HEK293 (cell line): ENCODE results near the gene PGAP6.

Experiments used
- YY1 ChIP-seq: fragments of 450-650 bp; formaldehyde crosslinking; IDR thresholded peaks from 2 replicates; pipeline ENCODE4 v1.5.1; 2018; ENCODE audit warnings: missing biosample characterization, missing genetic modification characterization
- ZBTB8A ChIP-seq: fragments of 450-650 bp; formaldehyde crosslinking; IDR thresholded peaks from 2 replicates; pipeline ENCODE4 v1.5.1; 2016; ENCODE audit warnings: missing biosample characterization, missing genetic modification characterization
- ZNF239 ChIP-seq: fragments of 450-650 bp; formaldehyde crosslinking; IDR thresholded peaks from 2 replicates; pipeline ENCODE4 v1.5.1; 2016; ENCODE audit warnings: missing biosample characterization, missing genetic modification characterization
- ZNF548 ChIP-seq: fragments of 450-650 bp; formaldehyde crosslinking; IDR thresholded peaks from 2 replicates; pipeline ENCODE4 v1.5.1; 2016; ENCODE audit warnings: missing biosample characterization, missing genetic modification characterization
- ZNF677 ChIP-seq: fragments of 450-650 bp; IDR thresholded peaks from 2 replicates; pipeline ENCODE4 v1.5.0; 2018; ENCODE audit warnings: missing biosample characterization, mild to moderate bottlenecking, missing genetic modification characterization, moderate library complexity
- ZNF830 ChIP-seq: fragments of 450-650 bp; IDR thresholded peaks from 2 replicates; pipeline ENCODE4 v1.5.0; 2018; ENCODE audit warnings: missing biosample characterization, missing genetic modification characterization, low read depth, mild to moderate bottlenecking, moderate library complexity
- TF ChIP-seq, protein P1 (sequence below): fragments of 450-650 bp; formaldehyde crosslinking; IDR thresholded peaks from 2 replicates; pipeline ENCODE4 v1.5.1; 2016; ENCODE audit warnings: missing biosample characterization, missing genetic modification characterization
- TF ChIP-seq, protein P2 (sequence below): fragments of 450-650 bp; formaldehyde crosslinking; IDR thresholded peaks from 2 replicates; pipeline ENCODE4 v1.5.1; 2016; ENCODE audit warnings: missing biosample characterization, missing genetic modification characterization
- TF ChIP-seq, protein P3 (sequence below): fragments of 450-650 bp; formaldehyde crosslinking; IDR thresholded peaks from 2 replicates; pipeline ENCODE4 v1.5.1; 2017; ENCODE audit warnings: missing biosample characterization, missing genetic modification characterization

DNA sequence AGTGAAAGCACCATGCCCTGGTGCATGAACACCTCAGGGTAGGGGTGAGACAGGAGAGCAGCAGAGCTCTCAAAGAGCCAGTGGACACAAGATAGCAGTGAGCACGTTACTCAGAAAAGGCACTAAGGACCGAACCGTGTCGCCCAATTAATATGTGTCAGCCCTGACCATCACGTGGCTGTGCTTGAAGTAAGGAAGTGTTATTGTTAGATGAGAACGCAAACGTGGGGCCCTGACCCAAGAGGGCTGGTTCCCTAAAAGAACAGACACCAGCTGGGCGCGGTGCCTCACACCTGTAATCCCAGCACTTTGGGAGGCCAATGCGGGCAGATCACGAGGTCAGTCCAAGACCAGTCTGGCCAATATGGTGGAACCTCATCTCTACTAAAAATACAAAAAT lies 45.5 kb downstream of the PGAP6 start:
- TF ChIP-seq, protein P1, sequence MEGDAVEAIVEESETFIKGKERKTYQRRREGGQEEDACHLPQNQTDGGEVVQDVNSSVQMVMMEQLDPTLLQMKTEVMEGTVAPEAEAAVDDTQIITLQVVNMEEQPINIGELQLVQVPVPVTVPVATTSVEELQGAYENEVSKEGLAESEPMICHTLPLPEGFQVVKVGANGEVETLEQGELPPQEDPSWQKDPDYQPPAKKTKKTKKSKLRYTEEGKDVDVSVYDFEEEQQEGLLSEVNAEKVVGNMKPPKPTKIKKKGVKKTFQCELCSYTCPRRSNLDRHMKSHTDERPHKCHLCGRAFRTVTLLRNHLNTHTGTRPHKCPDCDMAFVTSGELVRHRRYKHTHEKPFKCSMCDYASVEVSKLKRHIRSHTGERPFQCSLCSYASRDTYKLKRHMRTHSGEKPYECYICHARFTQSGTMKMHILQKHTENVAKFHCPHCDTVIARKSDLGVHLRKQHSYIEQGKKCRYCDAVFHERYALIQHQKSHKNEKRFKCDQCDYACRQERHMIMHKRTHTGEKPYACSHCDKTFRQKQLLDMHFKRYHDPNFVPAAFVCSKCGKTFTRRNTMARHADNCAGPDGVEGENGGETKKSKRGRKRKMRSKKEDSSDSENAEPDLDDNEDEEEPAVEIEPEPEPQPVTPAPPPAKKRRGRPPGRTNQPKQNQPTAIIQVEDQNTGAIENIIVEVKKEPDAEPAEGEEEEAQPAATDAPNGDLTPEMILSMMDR (tag by site-specific recombination), result no peak
- TF ChIP-seq ZBTB8A (tag by site-specific recombination), result no peak
- TF ChIP-seq, protein P2, sequence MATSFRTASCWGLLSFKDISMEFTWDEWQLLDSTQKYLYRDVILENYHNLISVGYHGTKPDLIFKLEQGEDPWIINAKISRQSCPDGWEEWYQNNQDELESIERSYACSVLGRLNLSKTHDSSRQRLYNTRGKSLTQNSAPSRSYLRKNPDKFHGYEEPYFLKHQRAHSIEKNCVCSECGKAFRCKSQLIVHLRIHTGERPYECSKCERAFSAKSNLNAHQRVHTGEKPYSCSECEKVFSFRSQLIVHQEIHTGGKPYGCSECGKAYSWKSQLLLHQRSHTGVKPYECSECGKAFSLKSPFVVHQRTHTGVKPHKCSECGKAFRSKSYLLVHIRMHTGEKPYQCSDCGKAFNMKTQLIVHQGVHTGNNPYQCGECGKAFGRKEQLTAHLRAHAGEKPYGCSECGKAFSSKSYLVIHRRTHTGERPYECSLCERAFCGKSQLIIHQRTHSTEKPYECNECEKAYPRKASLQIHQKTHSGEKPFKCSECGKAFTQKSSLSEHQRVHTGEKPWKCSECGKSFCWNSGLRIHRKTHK (tag by site-specific recombination), result no peak
- TF ChIP-seq, protein P3, sequence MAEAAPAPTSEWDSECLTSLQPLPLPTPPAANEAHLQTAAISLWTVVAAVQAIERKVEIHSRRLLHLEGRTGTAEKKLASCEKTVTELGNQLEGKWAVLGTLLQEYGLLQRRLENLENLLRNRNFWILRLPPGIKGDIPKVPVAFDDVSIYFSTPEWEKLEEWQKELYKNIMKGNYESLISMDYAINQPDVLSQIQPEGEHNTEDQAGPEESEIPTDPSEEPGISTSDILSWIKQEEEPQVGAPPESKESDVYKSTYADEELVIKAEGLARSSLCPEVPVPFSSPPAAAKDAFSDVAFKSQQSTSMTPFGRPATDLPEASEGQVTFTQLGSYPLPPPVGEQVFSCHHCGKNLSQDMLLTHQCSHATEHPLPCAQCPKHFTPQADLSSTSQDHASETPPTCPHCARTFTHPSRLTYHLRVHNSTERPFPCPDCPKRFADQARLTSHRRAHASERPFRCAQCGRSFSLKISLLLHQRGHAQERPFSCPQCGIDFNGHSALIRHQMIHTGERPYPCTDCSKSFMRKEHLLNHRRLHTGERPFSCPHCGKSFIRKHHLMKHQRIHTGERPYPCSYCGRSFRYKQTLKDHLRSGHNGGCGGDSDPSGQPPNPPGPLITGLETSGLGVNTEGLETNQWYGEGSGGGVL (tag by site-specific recombination), result no peak
- TF ChIP-seq ZNF830 (tag by site-specific recombination), result no peak
- no peak for TF ChIP-seq ZNF239 (tag by site-specific recombination)
- no peak for TF ChIP-seq YY1 (tag by site-specific recombination)
- TF ChIP-seq ZNF548 (tag by site-specific recombination), result no peak
- no peak for TF ChIP-seq ZNF677 (tag by site-specific recombination)
